Measurements from ENCODE around the gene KBTBD13. TPM values are rescaled to one million over a fixed set of nuclear protein-coding genes. Genes with fewer than 3 reads are reported as not detected.
"Not testable (repeated sequence)": the region's sequence is repeated elsewhere in the genome, so short reads cannot be mapped to it uniquely, and the experiment has no call there.

KBTBD13 gene
- total RNA-seq, 1 donor from 2014 or later, result not detected

DNA sequence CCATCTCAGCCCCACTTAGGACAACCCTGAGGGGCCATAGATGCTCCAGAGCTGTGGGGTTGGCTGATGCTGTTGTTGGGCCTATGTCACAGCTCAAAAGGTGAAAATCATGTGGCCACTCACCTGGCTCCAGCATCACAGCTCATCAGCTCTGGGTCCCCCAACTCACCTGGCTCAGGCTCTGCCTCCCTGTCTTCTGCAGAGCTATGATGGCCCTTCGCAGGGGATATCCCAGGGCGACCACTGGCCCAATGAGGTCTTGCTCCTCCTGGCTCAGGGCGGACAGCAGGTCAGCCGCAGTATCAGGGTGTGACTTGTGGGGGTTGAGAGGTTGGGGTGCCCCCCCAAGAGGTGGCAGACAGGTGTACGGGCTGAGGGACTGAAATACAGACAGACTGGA lies 22.8 kb downstream of the KBTBD13 start:
- no peak for DNase-seq (ENCODE audit: low spot score in 2 of 2, unreplicated experiment in 2 of 2)
- TF ChIP-seq, protein P1, sequence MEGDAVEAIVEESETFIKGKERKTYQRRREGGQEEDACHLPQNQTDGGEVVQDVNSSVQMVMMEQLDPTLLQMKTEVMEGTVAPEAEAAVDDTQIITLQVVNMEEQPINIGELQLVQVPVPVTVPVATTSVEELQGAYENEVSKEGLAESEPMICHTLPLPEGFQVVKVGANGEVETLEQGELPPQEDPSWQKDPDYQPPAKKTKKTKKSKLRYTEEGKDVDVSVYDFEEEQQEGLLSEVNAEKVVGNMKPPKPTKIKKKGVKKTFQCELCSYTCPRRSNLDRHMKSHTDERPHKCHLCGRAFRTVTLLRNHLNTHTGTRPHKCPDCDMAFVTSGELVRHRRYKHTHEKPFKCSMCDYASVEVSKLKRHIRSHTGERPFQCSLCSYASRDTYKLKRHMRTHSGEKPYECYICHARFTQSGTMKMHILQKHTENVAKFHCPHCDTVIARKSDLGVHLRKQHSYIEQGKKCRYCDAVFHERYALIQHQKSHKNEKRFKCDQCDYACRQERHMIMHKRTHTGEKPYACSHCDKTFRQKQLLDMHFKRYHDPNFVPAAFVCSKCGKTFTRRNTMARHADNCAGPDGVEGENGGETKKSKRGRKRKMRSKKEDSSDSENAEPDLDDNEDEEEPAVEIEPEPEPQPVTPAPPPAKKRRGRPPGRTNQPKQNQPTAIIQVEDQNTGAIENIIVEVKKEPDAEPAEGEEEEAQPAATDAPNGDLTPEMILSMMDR (IDR thresholded peaks at IDR 0.05; ENCODE audit: unreplicated experiment), result no peak
- Mint-ChIP-seq H3K4me1 (peaks cover 4% of the 10 kb centered on the region), H3K4me3 (no peak overlapping the region), H3K9me3 (no peaks in the 10 kb centered on the region), H3K36me3 (peaks cover 20% of the 10 kb centered on the region), H3K27ac (no peak overlapping the region), H3K27me3 (ENCODE audit: low read depth) (no peaks in the 10 kb centered on the region)

DNA sequence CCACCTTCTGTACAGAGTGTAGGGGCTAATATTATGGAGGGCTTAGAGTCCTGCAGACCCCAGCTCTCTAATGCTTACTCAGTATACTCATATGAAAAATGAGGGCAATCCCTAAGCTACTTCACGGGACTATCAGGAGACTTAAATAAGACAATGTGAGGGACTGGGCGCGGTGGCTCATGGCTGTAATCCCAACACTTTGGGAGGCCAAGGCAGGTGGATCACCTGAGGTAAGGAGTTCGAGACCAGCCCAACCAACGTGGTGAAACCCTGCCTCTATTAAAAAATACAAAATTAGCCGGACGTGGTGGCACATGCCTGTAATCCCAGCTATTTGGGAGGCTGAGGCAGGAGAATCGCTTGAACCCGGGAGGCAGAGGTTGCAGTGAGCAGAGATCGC lies 23.3 kb downstream of the KBTBD13 start:
- H3K4me3 Mint-ChIP-seq; H3K27ac Mint-ChIP-seq; H3K27me3 Mint-ChIP-seq (ENCODE audit: low read depth); DNase-seq (ENCODE audit: low spot score in 2 of 2, unreplicated experiment in 2 of 2); H3K4me1 Mint-ChIP-seq; H3K9me3 Mint-ChIP-seq: not testable (repeated sequence)
- peaks cover 20% of the 10 kb centered on the region for H3K36me3 Mint-ChIP-seq

DNA sequence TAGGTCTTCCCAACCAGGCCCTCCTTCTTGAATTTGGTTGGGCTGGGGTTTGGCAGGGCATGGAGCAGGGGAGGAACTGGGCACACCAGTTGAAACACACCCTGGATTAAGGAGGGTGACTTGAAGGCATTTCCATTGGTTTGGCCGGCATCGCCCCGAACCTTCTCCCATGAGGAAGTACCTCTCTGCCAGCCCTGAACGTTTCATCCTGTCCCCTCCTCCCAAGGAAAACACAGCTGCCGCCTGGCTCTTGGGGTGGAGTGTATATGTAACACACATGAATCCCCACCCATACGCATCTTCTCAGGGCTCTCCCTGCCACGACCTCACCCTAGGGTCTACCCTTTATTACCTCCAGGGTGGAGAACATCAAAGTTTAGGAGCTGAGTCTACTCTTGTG lies 23.9 kb downstream of the KBTBD13 start:
- no peak for DNase-seq (ENCODE audit: low spot score in 2 of 2, unreplicated experiment in 2 of 2)
- H3K4me1 Mint-ChIP-seq, result peaks cover 4% of the 10 kb centered on the region
- H3K4me3 Mint-ChIP-seq, result no peak overlapping the region
- peaks cover 25% of the 10 kb centered on the region for H3K36me3 Mint-ChIP-seq
- no peaks in the 10 kb centered on the region for H3K9me3 Mint-ChIP-seq
- H3K27ac Mint-ChIP-seq, result no peak overlapping the region
- H3K27me3 Mint-ChIP-seq (ENCODE audit: low read depth), result no peaks in the 10 kb centered on the region
- TF ChIP-seq, protein P1 (IDR thresholded peaks at IDR 0.05; ENCODE audit: unreplicated experiment), result no peak

DNA sequence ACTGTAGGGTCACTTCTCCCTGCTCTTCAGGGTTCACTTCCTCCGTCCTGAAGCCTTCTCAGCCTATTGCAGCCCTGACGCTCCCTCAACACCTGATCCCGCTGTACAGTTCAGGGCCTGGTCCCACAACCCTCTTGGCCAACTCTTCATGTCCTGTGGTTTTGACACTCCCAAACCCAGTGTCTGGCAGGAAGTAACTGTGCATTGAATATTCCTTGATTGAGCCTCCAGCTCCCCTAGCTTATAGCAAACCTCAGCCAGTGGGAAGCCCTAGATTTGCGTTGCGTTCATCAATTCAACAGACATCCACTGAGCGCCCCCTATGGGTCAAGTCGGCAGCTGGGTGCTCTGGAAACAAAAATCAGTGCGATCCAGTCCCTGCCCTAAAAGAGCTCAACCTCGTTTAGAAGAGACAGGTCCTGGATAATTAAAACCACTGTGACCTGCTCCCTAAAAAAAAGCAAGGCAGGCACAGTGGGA lies 24.9 kb downstream of the KBTBD13 start:
- DNase-seq (ENCODE audit: low spot score in 2 of 2, unreplicated experiment in 2 of 2), result peak in 1 of 2 experiments; percentile 76
- Mint-ChIP-seq H3K9me3 (no peaks in the 10 kb centered on the region), H3K27me3 (ENCODE audit: low read depth) (no peaks in the 10 kb centered on the region), H3K4me3 (no peak overlapping the region), H3K4me1 (peaks cover 4% of the 10 kb centered on the region), H3K27ac (peak overlapping the region; percentile 14), H3K36me3 (peaks cover 35% of the 10 kb centered on the region)
- TF ChIP-seq, protein P1 (IDR thresholded peaks at IDR 0.05; ENCODE audit: unreplicated experiment), result peak; percentile 77

DNA sequence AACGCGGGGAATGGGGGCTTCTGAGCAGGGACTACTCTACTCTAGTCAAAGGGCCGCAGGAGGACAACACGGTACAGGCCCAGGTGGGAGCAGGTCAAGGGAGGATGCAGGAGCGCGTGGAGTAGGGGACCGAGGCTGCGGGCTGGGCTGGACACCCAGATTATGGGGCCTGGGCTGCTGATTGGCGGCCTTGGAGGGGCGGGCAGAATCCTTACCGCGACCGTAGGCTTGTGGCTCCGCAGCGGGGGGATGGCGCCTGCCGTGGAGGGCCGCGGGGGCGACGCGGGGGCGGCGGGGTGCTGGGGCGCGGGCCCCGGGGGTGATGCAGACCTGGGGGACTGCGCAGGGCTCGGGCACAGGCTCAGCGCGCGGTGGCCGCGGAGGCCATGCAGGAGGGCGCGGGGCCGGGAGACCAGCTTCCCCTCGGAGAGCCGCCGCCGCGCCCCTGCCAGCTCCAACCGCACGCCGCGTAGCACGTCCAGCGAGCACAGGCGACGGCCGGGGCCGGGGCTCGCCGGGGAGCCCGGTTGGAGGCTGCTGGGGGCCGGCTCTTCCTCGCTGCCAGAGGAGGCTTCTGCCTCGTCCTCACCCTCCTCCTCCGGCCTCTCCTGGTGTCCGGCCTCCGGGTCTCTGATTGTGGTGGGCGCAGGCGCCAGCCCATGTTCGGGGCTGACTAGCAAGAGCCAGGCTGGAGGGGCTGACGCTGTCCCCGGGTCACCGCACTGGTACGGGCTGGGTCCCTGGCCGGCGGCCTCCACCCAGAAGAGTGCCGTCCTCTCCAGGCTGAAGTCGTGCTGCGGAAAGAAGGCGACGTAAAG lies 25.6 kb downstream of the KBTBD13 start:
- Mint-ChIP-seq H3K9me3 (no peaks in the 10 kb centered on the region), H3K27me3 (ENCODE audit: low read depth) (no peaks in the 10 kb centered on the region), H3K27ac (peak overlapping the region; percentile 14), H3K4me3 (no peak overlapping the region), H3K4me1 (peaks cover 1% of the 10 kb centered on the region), H3K36me3 (peaks cover 34% of the 10 kb centered on the region)
- TF ChIP-seq, protein P1 (IDR thresholded peaks at IDR 0.05; ENCODE audit: unreplicated experiment), result no peak
- no peak for DNase-seq (ENCODE audit: low spot score in 2 of 2, unreplicated experiment in 2 of 2)

DNA sequence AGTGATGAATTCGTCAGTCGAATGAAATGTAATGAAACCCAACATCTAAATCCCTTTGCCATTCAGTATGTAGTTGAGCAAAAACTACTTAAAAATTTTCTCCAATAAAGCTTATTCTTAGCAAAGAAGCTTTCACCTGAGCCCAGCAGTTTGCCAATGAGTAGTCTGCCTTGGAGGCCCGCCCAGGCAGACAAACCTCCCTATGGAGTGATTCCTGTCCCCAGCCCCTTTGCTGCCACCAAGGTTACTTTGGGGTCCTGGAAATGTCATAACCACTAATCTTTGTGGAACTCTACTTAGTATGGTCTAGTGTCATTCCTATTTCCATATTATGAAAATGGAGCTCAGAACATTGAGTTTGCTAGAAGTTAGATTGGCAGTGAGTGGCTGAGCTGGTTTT lies 26.4 kb downstream of the KBTBD13 start:
- Mint-ChIP-seq H3K9me3 (no peaks in the 10 kb centered on the region), H3K36me3 (peaks cover 30% of the 10 kb centered on the region), H3K27ac (no peak overlapping the region), H3K4me3 (no peak overlapping the region), H3K27me3 (ENCODE audit: low read depth) (no peaks in the 10 kb centered on the region), H3K4me1 (no peaks in the 10 kb centered on the region)
- TF ChIP-seq, protein P1 (IDR thresholded peaks at IDR 0.05; ENCODE audit: unreplicated experiment), result no peak
- no peak for DNase-seq (ENCODE audit: low spot score in 2 of 2, unreplicated experiment in 2 of 2)

Data from mesothelial cell of epicardium (in vitro differentiated cells).